Inflammatory macrophage (primary cell): ENCODE results near the gene PRL.

Source experiments
- DNase-seq, 2 donors: peaks; one replicate each; pipeline ENCODE4 v3.0.0-alpha.2; 2020 to 2022

Gene PRL

GRCh38 chr6:22294301-22294700 is 2.5 kb downstream of the PRL start:
- DNase-seq = no peak

- no peak for DNase-seq
Measured at GRCh38 chr6:22290045-22290444, 6.8 kb downstream of the PRL start.

- DNase-seq = no peak
Measured at GRCh38 chr6:22288721-22289120, 8.1 kb downstream of the PRL start.

GRCh38 chr6:22284666-22285065 is 12.2 kb downstream of the PRL start:
- DNase-seq = no peak

GRCh38 chr6:22281341-22282085 is 15.3 kb downstream of the PRL start:
- DNase-seq = no peak

GRCh38 chr6:22279427-22279826 is 17.4 kb downstream of the PRL start:
- no peak for DNase-seq

GRCh38 chr6:22271081-22271480 is 25.8 kb downstream of the PRL start:
- no peak for DNase-seq

GRCh38 chr6:22263748-22264147 is 33.1 kb downstream of the PRL start:
- no peak for DNase-seq

GRCh38 chr6:22254886-22255285 is 42.0 kb downstream of the PRL start:
- DNase-seq = no peak

GRCh38 chr6:22253955-22254655 is 42.7 kb downstream of the PRL start:
- no peak for DNase-seq

- no peak for DNase-seq
Measured at GRCh38 chr6:22251348-22251747, 45.5 kb downstream of the PRL start.

GRCh38 chr6:22250486-22250885 is 46.4 kb downstream of the PRL start:
- DNase-seq = no peak

GRCh38 chr6:22249711-22250350 is 47.0 kb downstream of the PRL start:
- DNase-seq = no peak

- DNase-seq = no peak
Measured at GRCh38 chr6:22248513-22249308, 48.1 kb downstream of the PRL start.

- DNase-seq = no peak
Measured at GRCh38 chr6:22247916-22248482, 48.8 kb downstream of the PRL start.

- DNase-seq = no peak
Measured at GRCh38 chr6:22240025-22240424, 56.8 kb downstream of the PRL start.

GRCh38 chr6:22239261-22239921 is 57.4 kb downstream of the PRL start:
- no peak for DNase-seq

- no peak for DNase-seq
Measured at GRCh38 chr6:22238861-22239260, 58.0 kb downstream of the PRL start.

- DNase-seq = no peak
Measured at GRCh38 chr6:22237526-22237925, 59.3 kb downstream of the PRL start.
